HEK293T (cell line): ENCODE results near the gene SUGCT.

Source experiments
- BHLHE40 ChIP-seq: fragments of 450-650 bp; IDR thresholded peaks from 2 replicates; pipeline ENCODE4 v1.6.1; 2016; ENCODE audit warnings: mild to moderate bottlenecking, moderate library complexity, borderline replicate concordance
- CTBP1 ChIP-seq: fragments of 450-650 bp; IDR thresholded peaks from 2 replicates; pipeline ENCODE4 v1.6.1; 2016; ENCODE audit warnings: borderline replicate concordance
- SUZ12 ChIP-seq: fragments of 450-650 bp; IDR thresholded peaks from 2 replicates; pipeline ENCODE4 v1.6.1; 2016; ENCODE audit warnings: mild to moderate bottlenecking
- TARDBP ChIP-seq: fragments of 450-650 bp; IDR thresholded peaks from 2 replicates; pipeline ENCODE4 v1.6.1; 2016
- ZNF384 ChIP-seq: fragments of 450-650 bp; IDR thresholded peaks from 2 replicates; pipeline ENCODE4 v1.6.1; 2016

DNA sequence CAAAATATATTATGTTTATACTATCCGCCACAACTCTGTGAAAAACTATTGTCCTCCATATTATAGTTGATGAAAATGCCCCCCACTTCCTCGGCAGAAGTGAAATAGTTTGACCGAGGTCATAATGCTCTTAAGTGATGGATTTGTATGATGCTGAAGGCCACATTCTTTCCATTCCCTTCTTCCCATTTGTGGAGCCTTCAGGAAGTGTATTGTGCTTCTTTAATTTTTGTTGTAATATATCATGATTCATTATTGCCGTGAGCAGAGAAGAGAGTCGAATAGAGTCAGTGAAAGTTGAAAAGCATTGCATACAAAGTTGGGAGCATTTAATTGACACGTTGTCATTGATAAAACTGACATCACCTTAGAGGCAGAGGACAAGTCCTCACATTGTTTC lies 460.3 kb downstream of the SUGCT start:
- TF ChIP-seq CTBP1 (no peak), BHLHE40 (no peak), ZNF384 (no peak), TARDBP (no peak), SUZ12 (no peak)
